Measurements from ENCODE around the gene CTSS. TPM values are rescaled to one million over a fixed set of nuclear protein-coding genes. Genes with fewer than 3 reads are reported as not detected.

Gene CTSS
- total and polyA plus RNA-seq, 2 donors (not counting 3 experiments of a cell fraction or from before 2014, with no cell fraction given), result 4.0 to 11.1 TPM

DNA sequence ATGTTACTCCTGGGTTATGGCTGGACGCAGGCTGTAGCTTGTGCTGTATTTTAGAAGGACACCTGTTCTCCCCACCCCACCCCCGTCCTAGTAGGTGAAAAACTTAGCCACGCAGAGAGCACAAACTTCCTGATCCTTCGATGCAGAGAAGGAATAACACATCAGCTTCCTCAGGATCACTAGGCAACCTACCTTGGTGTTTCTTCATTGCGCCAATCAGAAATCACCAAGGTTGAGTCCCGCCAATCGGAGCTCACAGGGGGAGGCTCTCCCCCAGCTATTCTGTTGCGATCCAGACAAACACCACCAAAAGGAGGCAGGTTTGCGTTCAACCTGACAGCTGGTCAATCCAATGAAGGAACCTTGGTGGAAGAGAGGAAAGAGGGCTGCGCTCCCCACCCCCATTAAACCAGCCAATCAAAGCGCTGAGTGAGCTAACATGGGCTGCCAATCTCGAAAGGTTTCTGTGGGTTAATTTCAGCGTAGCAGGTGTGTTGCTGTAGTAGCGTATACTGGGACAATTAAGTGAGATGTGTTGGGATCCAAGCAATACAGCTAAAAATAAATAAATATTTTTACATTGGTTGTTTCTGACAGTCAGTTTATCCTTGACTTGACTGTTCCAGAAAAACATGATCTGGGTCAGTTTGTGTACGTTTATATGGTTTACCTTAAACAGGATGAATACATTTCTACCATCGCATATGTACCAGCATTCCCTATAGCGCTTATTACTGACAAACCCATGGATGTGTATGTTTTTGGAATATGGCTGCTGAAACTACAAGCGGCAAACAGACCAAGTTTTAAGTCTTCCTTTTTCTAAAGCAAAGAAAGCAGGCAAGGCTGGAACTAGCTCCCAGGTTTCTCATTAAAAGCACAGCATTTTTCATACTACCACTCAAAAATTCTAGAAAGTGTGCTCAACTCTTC, 68.3 kb downstream of the CTSS start, which contains the start of gene GOLPH3L:
TSS of gene GOLPH3L (minus strand) at position 160 of the 933 bp plus-strand sequence. CDS start 2,316 bp downstream, outside the sequence.
- DNase-seq (ENCODE audit: low read depth, low spot score), result peak; percentile 100
- dilution Hi-C loops (cut with MboI; ENCODE audit: extremely low pct_ligation_motif_present, low sequenced_read_pairs), result no loop called here
- no TSS peak for BruUV-seq (replicated peaks)
- Histone ChIP-seq H2AFZ (ENCODE audit: low read depth, low read length) (peak within 1 kb of the TSS; percentile 77), H4K20me1 (replicated peaks; ENCODE audit: control insufficient read depth, extremely low read depth, insufficient read depth, low read length) (no peaks in the 10 kb centered on the region), H3K79me2 (ENCODE audit: control insufficient read depth, insufficient read depth, low read length) (peaks cover 10% of the 10 kb centered on the region), H3K4me1 (ENCODE audit: control insufficient read depth, extremely low read depth, insufficient read depth, low read length) (peaks cover 28% of the 10 kb centered on the region), H3K9me1 (replicated peaks; ENCODE audit: control insufficient read depth, extremely low read depth, insufficient read depth, low read length) (no peaks in the 10 kb centered on the region), H3K9ac (replicated peaks; ENCODE audit: extremely low read depth, insufficient read depth, low read length) (peak within 1 kb of the TSS; percentile 82), H3K27me3 (ENCODE audit: control insufficient read depth in 2 of 2, insufficient read depth in 2 of 2, low read length in 2 of 2) (no peaks in the 10 kb centered on the region), H3K36me3 (ENCODE audit: control insufficient read depth in 2 of 2, extremely low read depth in 1 of 2, insufficient read depth in 2 of 2, low read length in 2 of 2) (peaks cover 0 to 5% of the 10 kb centered on the region in 2 experiments), H3K9me3 (replicated peaks; ENCODE audit: control insufficient read depth, insufficient read depth, low read length) (no peaks in the 10 kb centered on the region), H3K4me3 (replicated peaks in 1 of 3; ENCODE audit: insufficient read depth in 1 of 3, low read depth in 1 of 3, low read length in 3 of 3) (peak within 1 kb of the TSS; percentile 72 to 96 (median 87)), H3K27ac (ENCODE audit: insufficient read depth, low read depth, low read length) (peak within 1 kb of the TSS; percentile 57), H3K4me2 (ENCODE audit: insufficient read depth, low read length) (peak within 1 kb of the TSS; percentile 96)
- FAIRE-seq, result peak; percentile 86
- TF ChIP-seq POLR2AphosphoS5 (IDR thresholded peaks at IDR 0.05; ENCODE audit: insufficient read depth, low read depth, low read length) (peak; percentile 65), FOS (IDR thresholded peaks at IDR 0.05; ENCODE audit: borderline replicate concordance, insufficient read depth, low read length) (no peak), JUN (IDR thresholded peaks at IDR 0.05; ENCODE audit: borderline replicate concordance, insufficient read depth, insufficient read length, low read depth) (no peak), POLR2A (IDR thresholded peaks at IDR 0.05; ENCODE audit: low read depth, low read length) (peak; percentile 73), MYC (IDR thresholded peaks at IDR 0.05; ENCODE audit: low read depth, low read length) (no peak), GATA2 (IDR thresholded peaks at IDR 0.05; ENCODE audit: insufficient read depth, insufficient read length, low read depth, low read length) (no peak), EZH2 (IDR thresholded peaks at IDR 0.05; ENCODE audit: borderline replicate concordance, low read depth, low read length, severe bottlenecking) (no peak)
- TF ChIP-seq, protein P1, sequence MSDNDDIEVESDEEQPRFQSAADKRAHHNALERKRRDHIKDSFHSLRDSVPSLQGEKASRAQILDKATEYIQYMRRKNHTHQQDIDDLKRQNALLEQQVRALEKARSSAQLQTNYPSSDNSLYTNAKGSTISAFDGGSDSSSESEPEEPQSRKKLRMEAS (IDR thresholded peaks at IDR 0.05; ENCODE audit: insufficient read depth, insufficient read length), result no peak
- TF ChIP-seq, protein P2, sequence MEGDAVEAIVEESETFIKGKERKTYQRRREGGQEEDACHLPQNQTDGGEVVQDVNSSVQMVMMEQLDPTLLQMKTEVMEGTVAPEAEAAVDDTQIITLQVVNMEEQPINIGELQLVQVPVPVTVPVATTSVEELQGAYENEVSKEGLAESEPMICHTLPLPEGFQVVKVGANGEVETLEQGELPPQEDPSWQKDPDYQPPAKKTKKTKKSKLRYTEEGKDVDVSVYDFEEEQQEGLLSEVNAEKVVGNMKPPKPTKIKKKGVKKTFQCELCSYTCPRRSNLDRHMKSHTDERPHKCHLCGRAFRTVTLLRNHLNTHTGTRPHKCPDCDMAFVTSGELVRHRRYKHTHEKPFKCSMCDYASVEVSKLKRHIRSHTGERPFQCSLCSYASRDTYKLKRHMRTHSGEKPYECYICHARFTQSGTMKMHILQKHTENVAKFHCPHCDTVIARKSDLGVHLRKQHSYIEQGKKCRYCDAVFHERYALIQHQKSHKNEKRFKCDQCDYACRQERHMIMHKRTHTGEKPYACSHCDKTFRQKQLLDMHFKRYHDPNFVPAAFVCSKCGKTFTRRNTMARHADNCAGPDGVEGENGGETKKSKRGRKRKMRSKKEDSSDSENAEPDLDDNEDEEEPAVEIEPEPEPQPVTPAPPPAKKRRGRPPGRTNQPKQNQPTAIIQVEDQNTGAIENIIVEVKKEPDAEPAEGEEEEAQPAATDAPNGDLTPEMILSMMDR (IDR thresholded peaks at IDR 0.05; ENCODE audit: extremely low read depth in 1 of 2, insufficient read depth in 1 of 2, low read depth in 1 of 2, low read length in 2 of 2), result peak in 1 of 2 donors; percentile 15
- intact Hi-C loops (cut with micrococcal nuclease), result loop anchor here (1.0 to 2.0 kb wide), 4 partner anchors 68 to 136 kb away; partner anchors contain the start of genes CTSS and MCL1
- POLR2A ChIA-PET, result no interaction called here
- CTCF ChIA-PET, result interaction anchor here (0.7 to 2.6 kb wide), 14 partner anchors 10 to 225 kb away, joined by 3 to 14 read pairs (median 4); partner anchors contain the start of genes CTSK and FALEC

Measured in endothelial cell of umbilical vein (primary cell).